ENCODE measurements around the gene IQSEC2.

DNA sequence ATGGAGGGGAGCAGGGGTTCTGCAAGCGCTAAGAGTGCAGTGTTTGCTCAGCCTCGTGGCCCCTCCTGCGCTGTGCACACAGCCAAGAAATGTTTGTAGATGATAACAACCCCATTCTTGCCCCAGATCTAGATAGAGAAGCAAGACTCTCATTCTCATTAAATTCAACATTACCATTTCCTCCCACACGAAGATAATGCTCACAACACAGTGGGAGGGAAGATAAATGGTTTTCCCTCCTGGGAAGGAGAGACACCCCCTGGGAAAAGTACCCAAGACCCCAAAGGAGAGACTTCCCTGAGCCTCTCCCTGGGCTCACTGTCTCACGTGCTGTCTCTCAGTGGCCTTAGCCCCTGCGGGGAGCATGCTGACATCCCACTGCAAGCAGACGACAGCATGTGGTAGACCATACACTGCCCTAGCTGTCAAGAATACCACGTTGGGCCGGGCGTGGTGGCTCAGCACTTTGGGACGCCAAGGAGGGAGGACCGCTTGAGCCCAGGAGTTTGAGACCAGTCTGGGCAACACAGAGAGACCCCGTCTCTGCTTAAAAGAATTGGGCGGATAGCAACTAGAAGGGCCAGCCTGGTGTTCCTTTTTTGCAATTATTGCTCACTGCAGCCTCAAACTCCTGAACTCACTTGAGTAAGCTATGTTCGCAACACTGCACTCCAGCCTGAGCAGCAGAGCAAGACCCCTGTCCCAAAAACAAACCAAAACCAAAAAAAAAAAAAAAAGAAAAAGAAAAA is 34.9 kb upstream of the IQSEC2 start:
- TF ChIP-seq, protein P1, sequence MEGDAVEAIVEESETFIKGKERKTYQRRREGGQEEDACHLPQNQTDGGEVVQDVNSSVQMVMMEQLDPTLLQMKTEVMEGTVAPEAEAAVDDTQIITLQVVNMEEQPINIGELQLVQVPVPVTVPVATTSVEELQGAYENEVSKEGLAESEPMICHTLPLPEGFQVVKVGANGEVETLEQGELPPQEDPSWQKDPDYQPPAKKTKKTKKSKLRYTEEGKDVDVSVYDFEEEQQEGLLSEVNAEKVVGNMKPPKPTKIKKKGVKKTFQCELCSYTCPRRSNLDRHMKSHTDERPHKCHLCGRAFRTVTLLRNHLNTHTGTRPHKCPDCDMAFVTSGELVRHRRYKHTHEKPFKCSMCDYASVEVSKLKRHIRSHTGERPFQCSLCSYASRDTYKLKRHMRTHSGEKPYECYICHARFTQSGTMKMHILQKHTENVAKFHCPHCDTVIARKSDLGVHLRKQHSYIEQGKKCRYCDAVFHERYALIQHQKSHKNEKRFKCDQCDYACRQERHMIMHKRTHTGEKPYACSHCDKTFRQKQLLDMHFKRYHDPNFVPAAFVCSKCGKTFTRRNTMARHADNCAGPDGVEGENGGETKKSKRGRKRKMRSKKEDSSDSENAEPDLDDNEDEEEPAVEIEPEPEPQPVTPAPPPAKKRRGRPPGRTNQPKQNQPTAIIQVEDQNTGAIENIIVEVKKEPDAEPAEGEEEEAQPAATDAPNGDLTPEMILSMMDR (IDR thresholded peaks at IDR 0.05): no peak
- TF ChIP-seq POLR2A (IDR thresholded peaks at IDR 0.05; ENCODE audit: low read depth) (no peak), POLR2AphosphoS5 (IDR thresholded peaks at IDR 0.05) (no peak), EP300 (IDR thresholded peaks at IDR 0.05) (no peak)

Measured in esophagus muscularis mucosa (tissue), 4 donors.